HepG2 (cell line): ENCODE data around the gene LITAF. TPM values are rescaled to one million over a fixed set of nuclear protein-coding genes. Genes with fewer than 3 reads are reported as not detected.

Experiments used
- IKZF5 ChIP-seq: IDR thresholded peaks from 2 replicates; pipeline ENCODE4 v1.6.1; 2018; ENCODE audit warnings: missing genetic modification reagents, mild to moderate bottlenecking, missing compliant biosample characterization
- IRX3 ChIP-seq: sonication (generic); formaldehyde crosslinking; IDR thresholded peaks from 2 replicates; pipeline ENCODE4 v1.8.1; 2023; ENCODE audit warnings: mild to moderate bottlenecking, low read depth, missing genetic modification reagents, borderline replicate concordance
- RBM39 ChIP-seq: fragments of 200-400 bp; formaldehyde crosslinking; IDR thresholded peaks from one replicate; pipeline ENCODE4 v1.6.1; 2018; ENCODE audit warnings: antibody characterized with exemption, mild to moderate bottlenecking, low read depth, low read length; ENCODE audit not compliant: poor library complexity, severe bottlenecking
- SRSF4 ChIP-seq: fragments of 200-400 bp; formaldehyde crosslinking; IDR thresholded peaks from one replicate; pipeline ENCODE4 v1.6.1; 2018; ENCODE audit warnings: mild to moderate bottlenecking, low read depth, low read length, moderate library complexity; ENCODE audit not compliant: poor library complexity, severe bottlenecking
- STAT5B ChIP-seq: sonication (generic); formaldehyde crosslinking; IDR thresholded peaks from 2 replicates; pipeline ENCODE4 v1.4.0; 2020; ENCODE audit warnings: missing genetic modification reagents
- TBP ChIP-seq: sonication (generic); formaldehyde crosslinking; IDR thresholded peaks from 2 replicates; pipeline ENCODE4 v1.5.0; 2020; ENCODE audit warnings: missing genetic modification reagents
- ZBTB7B ChIP-seq: sonication (generic); formaldehyde crosslinking; IDR thresholded peaks from 2 replicates; pipeline ENCODE4 v1.4.0; 2020; ENCODE audit warnings: missing genetic modification reagents
- ZFP82 ChIP-seq: sonication (generic); formaldehyde crosslinking; IDR thresholded peaks from 2 replicates; pipeline ENCODE4 v1.5.1; 2020; ENCODE audit warnings: mild to moderate bottlenecking, missing genetic modification reagents, borderline replicate concordance
- ZFP90 ChIP-seq: sonication (generic); formaldehyde crosslinking; IDR thresholded peaks from 2 replicates; pipeline ENCODE4 v1.8.0; 2022; ENCODE audit warnings: missing genetic modification reagents, mild to moderate bottlenecking, inconsistent platforms, borderline replicate concordance
- ZNF737 ChIP-seq: sonication (generic); formaldehyde crosslinking; IDR thresholded peaks from 2 replicates; pipeline ENCODE4 v1.5.0; 2020; ENCODE audit warnings: missing genetic modification reagents, mild to moderate bottlenecking, borderline replicate concordance
- polyA plus RNA-seq, 8 experiments: library from polyadenylated mRNA; depleted of rRNA in 3 of 8; stranded (reverse) in 7 of 8; unstranded in 1 of 8; fragments of >200 nt; fragmentation: Illumina TruSeq in 4 of 8; extraction: Trizol in 4 of 8; gene quantifications; 2 replicates each; pipeline versions ENCODE4 v1.2.1 to v1.2.3, GENCODE V29; 2011 to 2016; ENCODE audit warnings: low read depth in 4 of 8, missing spikeins in 1 of 8, mixed read lengths in 1 of 8; ENCODE audit not compliant: insufficient read depth in 1 of 8
- total RNA-seq, 5 experiments: library from RNA; depleted of rRNA; stranded (reverse); fragments of >200 nt; fragmentation: Illumina TruSeq; extraction: Trizol; gene quantifications; 2 replicates each; pipeline ENCODE4 v1.2.3, GENCODE V29; 2016; ENCODE audit warnings: low read depth in 1 of 5
- TF ChIP-seq, protein P1 (sequence below): IDR thresholded peaks from 2 replicates; pipeline ENCODE4 v1.6.1; 2016; ENCODE audit warnings: low read depth, missing genetic modification reagents, missing compliant biosample characterization
- TF ChIP-seq, protein P2 (sequence below): sonication (generic); formaldehyde crosslinking; IDR thresholded peaks from 2 replicates; pipeline ENCODE4 v1.4.0; 2020; ENCODE audit warnings: missing genetic modification reagents, borderline replicate concordance
- TF ChIP-seq, protein P3 (sequence below): sonication (generic); formaldehyde crosslinking; IDR thresholded peaks from 2 replicates; pipeline ENCODE4 v1.4.0; 2020; ENCODE audit warnings: missing genetic modification reagents

LITAF gene
- total and polyA plus RNA-seq, 2 of the 13 experiments (the other 11 are each of a cell fraction or from before 2014, with no cell fraction given): 80.1 to 141 TPM

DNA sequence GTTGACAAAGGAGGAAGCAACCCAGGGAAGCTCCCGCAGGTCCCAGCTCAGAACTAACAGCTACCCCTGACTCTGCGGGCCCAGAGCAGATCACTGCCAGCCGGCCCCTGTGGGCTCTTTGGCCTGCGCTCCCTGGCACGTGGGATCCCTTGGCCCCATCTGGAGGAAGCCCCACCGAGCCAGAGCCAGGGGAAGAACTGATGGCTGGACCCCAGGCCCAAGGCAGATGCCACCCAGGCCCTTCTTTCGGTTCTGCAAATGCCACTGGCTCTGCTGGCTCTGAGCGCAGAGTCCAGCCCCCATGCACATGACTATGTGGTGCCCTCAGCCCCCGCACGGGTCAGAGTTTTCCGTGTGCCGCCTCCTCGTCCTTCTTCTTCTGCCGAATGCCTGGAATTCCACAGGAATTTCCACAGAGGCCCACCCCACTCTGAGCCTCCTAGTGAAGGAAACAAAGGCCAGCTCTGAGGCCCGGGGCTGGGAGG lies 45.8 kb upstream of the LITAF start (continued):
- TF ChIP-seq ZFP82 (CRISPR knock-in tag): no peak
- TF ChIP-seq TBP (CRISPR knock-in tag): no peak
- peak; percentile 69 for TF ChIP-seq RBM39
- no peak for TF ChIP-seq SRSF4
- no peak for TF ChIP-seq IRX3 (CRISPR knock-in tag)
- TF ChIP-seq IKZF5 (CRISPR knock-in tag): no peak
- TF ChIP-seq ZNF737: no peak
- no peak for TF ChIP-seq ZBTB7B (CRISPR knock-in tag)
- TF ChIP-seq, protein P1, sequence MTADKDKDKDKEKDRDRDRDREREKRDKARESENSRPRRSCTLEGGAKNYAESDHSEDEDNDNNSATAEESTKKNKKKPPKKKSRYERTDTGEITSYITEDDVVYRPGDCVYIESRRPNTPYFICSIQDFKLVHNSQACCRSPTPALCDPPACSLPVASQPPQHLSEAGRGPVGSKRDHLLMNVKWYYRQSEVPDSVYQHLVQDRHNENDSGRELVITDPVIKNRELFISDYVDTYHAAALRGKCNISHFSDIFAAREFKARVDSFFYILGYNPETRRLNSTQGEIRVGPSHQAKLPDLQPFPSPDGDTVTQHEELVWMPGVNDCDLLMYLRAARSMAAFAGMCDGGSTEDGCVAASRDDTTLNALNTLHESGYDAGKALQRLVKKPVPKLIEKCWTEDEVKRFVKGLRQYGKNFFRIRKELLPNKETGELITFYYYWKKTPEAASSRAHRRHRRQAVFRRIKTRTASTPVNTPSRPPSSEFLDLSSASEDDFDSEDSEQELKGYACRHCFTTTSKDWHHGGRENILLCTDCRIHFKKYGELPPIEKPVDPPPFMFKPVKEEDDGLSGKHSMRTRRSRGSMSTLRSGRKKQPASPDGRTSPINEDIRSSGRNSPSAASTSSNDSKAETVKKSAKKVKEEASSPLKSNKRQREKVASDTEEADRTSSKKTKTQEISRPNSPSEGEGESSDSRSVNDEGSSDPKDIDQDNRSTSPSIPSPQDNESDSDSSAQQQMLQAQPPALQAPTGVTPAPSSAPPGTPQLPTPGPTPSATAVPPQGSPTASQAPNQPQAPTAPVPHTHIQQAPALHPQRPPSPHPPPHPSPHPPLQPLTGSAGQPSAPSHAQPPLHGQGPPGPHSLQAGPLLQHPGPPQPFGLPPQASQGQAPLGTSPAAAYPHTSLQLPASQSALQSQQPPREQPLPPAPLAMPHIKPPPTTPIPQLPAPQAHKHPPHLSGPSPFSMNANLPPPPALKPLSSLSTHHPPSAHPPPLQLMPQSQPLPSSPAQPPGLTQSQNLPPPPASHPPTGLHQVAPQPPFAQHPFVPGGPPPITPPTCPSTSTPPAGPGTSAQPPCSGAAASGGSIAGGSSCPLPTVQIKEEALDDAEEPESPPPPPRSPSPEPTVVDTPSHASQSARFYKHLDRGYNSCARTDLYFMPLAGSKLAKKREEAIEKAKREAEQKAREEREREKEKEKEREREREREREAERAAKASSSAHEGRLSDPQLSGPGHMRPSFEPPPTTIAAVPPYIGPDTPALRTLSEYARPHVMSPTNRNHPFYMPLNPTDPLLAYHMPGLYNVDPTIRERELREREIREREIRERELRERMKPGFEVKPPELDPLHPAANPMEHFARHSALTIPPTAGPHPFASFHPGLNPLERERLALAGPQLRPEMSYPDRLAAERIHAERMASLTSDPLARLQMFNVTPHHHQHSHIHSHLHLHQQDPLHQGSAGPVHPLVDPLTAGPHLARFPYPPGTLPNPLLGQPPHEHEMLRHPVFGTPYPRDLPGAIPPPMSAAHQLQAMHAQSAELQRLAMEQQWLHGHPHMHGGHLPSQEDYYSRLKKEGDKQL (CRISPR knock-in tag): no peak
- no peak for TF ChIP-seq STAT5B (CRISPR knock-in tag)
- TF ChIP-seq, protein P2, sequence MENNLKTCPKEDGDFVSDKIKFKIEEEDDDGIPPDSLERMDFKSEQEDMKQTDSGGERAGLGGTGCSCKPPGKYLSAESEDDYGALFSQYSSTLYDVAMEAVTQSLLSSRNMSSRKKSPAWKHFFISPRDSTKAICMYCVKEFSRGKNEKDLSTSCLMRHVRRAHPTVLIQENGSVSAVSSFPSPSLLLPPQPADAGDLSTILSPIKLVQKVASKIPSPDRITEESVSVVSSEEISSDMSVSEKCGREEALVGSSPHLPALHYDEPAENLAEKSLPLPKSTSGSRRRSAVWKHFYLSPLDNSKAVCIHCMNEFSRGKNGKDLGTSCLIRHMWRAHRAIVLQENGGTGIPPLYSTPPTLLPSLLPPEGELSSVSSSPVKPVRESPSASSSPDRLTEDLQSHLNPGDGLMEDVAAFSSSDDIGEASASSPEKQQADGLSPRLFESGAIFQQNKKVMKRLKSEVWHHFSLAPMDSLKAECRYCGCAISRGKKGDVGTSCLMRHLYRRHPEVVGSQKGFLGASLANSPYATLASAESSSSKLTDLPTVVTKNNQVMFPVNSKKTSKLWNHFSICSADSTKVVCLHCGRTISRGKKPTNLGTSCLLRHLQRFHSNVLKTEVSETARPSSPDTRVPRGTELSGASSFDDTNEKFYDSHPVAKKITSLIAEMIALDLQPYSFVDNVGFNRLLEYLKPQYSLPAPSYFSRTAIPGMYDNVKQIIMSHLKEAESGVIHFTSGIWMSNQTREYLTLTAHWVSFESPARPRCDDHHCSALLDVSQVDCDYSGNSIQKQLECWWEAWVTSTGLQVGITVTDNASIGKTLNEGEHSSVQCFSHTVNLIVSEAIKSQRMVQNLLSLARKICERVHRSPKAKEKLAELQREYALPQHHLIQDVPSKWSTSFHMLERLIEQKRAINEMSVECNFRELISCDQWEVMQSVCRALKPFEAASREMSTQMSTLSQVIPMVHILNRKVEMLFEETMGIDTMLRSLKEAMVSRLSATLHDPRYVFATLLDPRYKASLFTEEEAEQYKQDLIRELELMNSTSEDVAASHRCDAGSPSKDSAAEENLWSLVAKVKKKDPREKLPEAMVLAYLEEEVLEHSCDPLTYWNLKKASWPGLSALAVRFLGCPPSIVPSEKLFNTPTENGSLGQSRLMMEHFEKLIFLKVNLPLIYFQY (CRISPR knock-in tag): no peak
- 0 out of 2 replicates have a peak, but pooled peaks have one; percentile 14 for TF ChIP-seq ZFP90 (CRISPR knock-in tag)
- TF ChIP-seq, protein P3, sequence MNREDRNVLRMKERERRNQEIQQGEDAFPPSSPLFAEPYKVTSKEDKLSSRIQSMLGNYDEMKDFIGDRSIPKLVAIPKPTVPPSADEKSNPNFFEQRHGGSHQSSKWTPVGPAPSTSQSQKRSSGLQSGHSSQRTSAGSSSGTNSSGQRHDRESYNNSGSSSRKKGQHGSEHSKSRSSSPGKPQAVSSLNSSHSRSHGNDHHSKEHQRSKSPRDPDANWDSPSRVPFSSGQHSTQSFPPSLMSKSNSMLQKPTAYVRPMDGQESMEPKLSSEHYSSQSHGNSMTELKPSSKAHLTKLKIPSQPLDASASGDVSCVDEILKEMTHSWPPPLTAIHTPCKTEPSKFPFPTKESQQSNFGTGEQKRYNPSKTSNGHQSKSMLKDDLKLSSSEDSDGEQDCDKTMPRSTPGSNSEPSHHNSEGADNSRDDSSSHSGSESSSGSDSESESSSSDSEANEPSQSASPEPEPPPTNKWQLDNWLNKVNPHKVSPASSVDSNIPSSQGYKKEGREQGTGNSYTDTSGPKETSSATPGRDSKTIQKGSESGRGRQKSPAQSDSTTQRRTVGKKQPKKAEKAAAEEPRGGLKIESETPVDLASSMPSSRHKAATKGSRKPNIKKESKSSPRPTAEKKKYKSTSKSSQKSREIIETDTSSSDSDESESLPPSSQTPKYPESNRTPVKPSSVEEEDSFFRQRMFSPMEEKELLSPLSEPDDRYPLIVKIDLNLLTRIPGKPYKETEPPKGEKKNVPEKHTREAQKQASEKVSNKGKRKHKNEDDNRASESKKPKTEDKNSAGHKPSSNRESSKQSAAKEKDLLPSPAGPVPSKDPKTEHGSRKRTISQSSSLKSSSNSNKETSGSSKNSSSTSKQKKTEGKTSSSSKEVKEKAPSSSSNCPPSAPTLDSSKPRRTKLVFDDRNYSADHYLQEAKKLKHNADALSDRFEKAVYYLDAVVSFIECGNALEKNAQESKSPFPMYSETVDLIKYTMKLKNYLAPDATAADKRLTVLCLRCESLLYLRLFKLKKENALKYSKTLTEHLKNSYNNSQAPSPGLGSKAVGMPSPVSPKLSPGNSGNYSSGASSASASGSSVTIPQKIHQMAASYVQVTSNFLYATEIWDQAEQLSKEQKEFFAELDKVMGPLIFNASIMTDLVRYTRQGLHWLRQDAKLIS: no peak
